ENCODE results near the gene SIRT2. TPM values are rescaled to one million over a fixed set of nuclear protein-coding genes. Genes with fewer than 3 reads are reported as not detected.

The SIRT2 gene
- total RNA-seq, 1 donor from 2014 or later = 43.5 TPM

DNA sequence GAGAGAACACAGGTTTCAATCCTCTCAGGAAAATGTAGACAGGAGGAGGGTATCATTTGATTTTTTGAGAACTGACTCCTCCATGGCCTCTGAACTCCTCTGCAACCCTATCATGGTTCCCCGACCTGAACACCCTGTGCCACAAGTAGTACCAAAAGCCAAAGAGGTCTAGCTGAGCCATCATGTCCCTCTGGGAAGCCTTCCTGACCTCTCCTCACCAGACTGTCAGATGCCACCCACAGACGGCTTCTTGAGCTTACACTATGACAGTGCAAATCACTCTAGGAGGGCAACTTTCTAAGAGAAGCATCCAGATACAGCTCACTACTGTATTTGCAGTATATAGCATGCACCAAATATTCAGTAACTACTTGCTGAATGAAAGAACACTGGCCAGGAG lies 53.3 kb downstream of the SIRT2 start:
- TF ChIP-seq, protein P1, sequence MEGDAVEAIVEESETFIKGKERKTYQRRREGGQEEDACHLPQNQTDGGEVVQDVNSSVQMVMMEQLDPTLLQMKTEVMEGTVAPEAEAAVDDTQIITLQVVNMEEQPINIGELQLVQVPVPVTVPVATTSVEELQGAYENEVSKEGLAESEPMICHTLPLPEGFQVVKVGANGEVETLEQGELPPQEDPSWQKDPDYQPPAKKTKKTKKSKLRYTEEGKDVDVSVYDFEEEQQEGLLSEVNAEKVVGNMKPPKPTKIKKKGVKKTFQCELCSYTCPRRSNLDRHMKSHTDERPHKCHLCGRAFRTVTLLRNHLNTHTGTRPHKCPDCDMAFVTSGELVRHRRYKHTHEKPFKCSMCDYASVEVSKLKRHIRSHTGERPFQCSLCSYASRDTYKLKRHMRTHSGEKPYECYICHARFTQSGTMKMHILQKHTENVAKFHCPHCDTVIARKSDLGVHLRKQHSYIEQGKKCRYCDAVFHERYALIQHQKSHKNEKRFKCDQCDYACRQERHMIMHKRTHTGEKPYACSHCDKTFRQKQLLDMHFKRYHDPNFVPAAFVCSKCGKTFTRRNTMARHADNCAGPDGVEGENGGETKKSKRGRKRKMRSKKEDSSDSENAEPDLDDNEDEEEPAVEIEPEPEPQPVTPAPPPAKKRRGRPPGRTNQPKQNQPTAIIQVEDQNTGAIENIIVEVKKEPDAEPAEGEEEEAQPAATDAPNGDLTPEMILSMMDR (conservative IDR thresholded peaks at IDR 0.05; ENCODE audit: low read depth, low read length) = no peak

GRCh38 chr19:38845374-38846024 lies 53.9 kb downstream of the SIRT2 start:
- TF ChIP-seq, protein P1 (conservative IDR thresholded peaks at IDR 0.05; ENCODE audit: low read depth, low read length) = no peak
- no peak for DNase-seq (ENCODE audit: low read depth)

More for the DNA sequence above, 53.3 kb downstream of the SIRT2 start:
- no peak for DNase-seq (ENCODE audit: low read depth)
- H3K4me3 ChIP-seq (ENCODE audit: low read depth, low read length) = no peak overlapping the region

GRCh38 chr19:38844093-38844686 lies 55.2 kb downstream of the SIRT2 start:
- H3K4me3 ChIP-seq (ENCODE audit: low read depth, low read length) = no peak overlapping the region
- TF ChIP-seq, protein P1 (conservative IDR thresholded peaks at IDR 0.05; ENCODE audit: low read depth, low read length) = no peak

More at GRCh38 chr19:38845374-38846024, 53.9 kb downstream of the SIRT2 start:
- no peak overlapping the region for H3K4me3 ChIP-seq (ENCODE audit: low read depth, low read length)

DNA sequence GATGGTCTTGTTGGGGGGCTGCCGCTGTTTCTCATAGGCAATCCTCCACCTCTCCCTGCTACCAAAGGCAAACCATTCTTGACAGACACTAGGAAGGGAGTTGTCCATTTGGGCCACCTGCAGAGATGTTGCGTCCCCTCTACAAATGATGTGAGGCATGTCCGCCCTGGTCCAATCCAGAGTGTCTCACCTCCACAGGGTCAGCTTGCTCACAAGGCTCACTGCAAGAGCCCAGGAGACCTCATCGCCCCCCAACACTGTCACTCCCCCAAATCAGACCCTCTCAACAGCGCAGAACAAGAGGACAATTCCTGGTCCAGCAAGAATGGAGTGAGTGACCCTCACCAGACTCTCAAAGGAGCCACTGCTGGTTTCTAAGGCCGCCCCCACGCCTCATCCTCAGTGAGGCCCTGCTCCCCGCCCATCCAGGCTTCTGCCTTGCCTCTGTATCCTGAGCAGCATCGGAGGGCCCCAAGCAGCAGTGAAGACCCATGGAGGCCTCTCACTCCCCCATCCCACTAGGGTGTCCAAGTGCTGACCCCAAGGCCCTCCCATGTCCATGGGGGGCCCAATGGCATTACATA lies 56.2 kb downstream of the SIRT2 start:
- TF ChIP-seq, protein P1 (conservative IDR thresholded peaks at IDR 0.05; ENCODE audit: low read depth, low read length) = no peak
- DNase-seq (ENCODE audit: low read depth) = no peak
- H3K4me3 ChIP-seq (ENCODE audit: low read depth, low read length) = no peak overlapping the region

More at GRCh38 chr19:38844093-38844686, 55.2 kb downstream of the SIRT2 start:
- no peak for DNase-seq (ENCODE audit: low read depth)

- TF ChIP-seq, protein P1 (conservative IDR thresholded peaks at IDR 0.05; ENCODE audit: low read depth, low read length) = no peak
- DNase-seq (ENCODE audit: low read depth) = no peak
- no peak overlapping the region for H3K4me3 ChIP-seq (ENCODE audit: low read depth, low read length)
Observed at GRCh38 chr19:38842439-38843174, 56.8 kb downstream of the SIRT2 start.

DNA sequence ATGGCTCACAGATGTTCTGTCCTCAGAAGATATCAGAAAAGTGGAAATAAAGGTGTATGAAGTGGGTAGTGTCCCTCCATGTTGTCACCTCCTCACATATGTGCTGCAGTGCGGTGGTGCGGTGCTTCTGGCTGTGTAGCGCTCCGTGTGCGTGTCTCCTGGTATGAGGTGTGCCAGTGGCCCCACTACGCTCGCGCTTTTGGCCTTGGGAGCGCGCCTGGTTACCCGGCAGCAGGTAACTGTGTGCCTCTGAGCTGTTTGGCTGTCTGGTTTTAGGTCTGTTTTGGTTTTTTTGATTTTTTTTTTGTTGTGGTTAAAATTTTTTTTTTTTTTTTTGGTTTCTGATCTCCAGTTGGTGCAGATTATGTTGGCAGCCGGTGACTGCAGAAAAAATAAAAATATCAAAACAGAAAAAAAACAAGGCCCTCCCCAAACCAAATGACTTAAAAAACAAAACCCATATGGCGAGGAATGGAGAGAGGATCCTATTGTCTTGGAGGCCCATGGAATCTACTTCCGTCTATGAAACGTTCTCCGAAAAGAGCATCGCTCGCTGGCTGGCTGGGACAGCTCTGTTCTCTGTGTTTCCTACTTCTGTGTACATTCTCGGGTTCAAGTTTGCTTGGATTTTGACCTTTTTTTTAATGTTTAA lies 57.5 kb downstream of the SIRT2 start:
- TF ChIP-seq, protein P1 (conservative IDR thresholded peaks at IDR 0.05; ENCODE audit: low read depth, low read length) = no peak
- no peak overlapping the region for H3K4me3 ChIP-seq (ENCODE audit: low read depth, low read length)

More for the DNA sequence above, 57.5 kb downstream of the SIRT2 start:
- no peak for DNase-seq (ENCODE audit: low read depth)

Measured in epithelial cell of proximal tubule (primary cell).